Keratinocyte (primary cell): ENCODE measurements around the gene NTN1.

Experiments
- CTCF ChIP-seq, 3 experiments: IDR thresholded peaks in 1 of 3; conservative IDR thresholded peaks in 1 of 3; optimal IDR thresholded peaks in 1 of 3; 2 replicates in 2 of 3; 3 replicates in 1 of 3; pipeline versions ENCODE3 to v1.5.1; 2011; ENCODE audit warnings: low read length in 3 of 3, mild to moderate bottlenecking in 3 of 3, moderate library complexity in 2 of 3, control low read depth in 1 of 3, inconsistent platforms in 1 of 3; ENCODE audit not compliant: insufficient read depth in 2 of 3; ENCODE audit errors: extremely low read depth in 1 of 3
- EZH2 ChIP-seq: IDR thresholded peaks from one replicate; pipeline ENCODE4 v1.6.1; 2012; ENCODE audit warnings: inconsistent platforms, mild to moderate bottlenecking, low read length, moderate library complexity

- peak; percentile 91 to 97 (median 96) for TF ChIP-seq CTCF (optimal IDR thresholded peaks at IDR 0.05 in 1 of 3, IDR thresholded peaks at IDR 0.05 in 1 of 3, conservative IDR thresholded peaks at IDR 0.05 in 1 of 3; ENCODE audit: extremely low read depth in 1 of 3, insufficient read depth in 2 of 3, low read length in 3 of 3)
- TF ChIP-seq EZH2: no peak
Measured at GRCh38 chr17:8997994-8998628, 23.2 kb upstream of the NTN1 start.
